Transverse colon (tissue), 4 donors: ENCODE data around the gene DNTT.

Source experiments
- CTCF ChIP-seq, 5 experiments: fragments of 200-600 bp in 3 of 5; fragments of 450-650 bp in 2 of 5; sonication (generic) in 3 of 5; IDR thresholded peaks; 1 replicate in 2 of 5; 2 replicates in 3 of 5; pipeline ENCODE4 v1.5.1; 2016 to 2017; ENCODE audit warnings: antibody characterized with exemption in 5 of 5, inconsistent platforms in 3 of 5, mild to moderate bottlenecking in 2 of 5, moderate library complexity in 1 of 5
- POLR2AphosphoS5 ChIP-seq, 3 donors: sonication (generic); formaldehyde crosslinking; IDR thresholded peaks; one replicate each; pipeline ENCODE4 v1.6.1; 2016; ENCODE audit warnings: antibody characterized with exemption in 3 of 3

- no peak for TF ChIP-seq CTCF (IDR thresholded peaks at IDR 0.05)
- no peak for TF ChIP-seq POLR2AphosphoS5 (IDR thresholded peaks at IDR 0.05)
Measured at GRCh38 chr10:96327462-96327861, 23.2 kb downstream of the DNTT start.
